GM12878 (cell line): ENCODE measurements around the gene ZNF808. TPM values are rescaled to one million over a fixed set of nuclear protein-coding genes. Genes with fewer than 3 reads are reported as not detected.
A peak's percentile ranks its signal among the peaks of the same experiment; 100 is the strongest.

ENCODE experiments used
- ATAC-seq: fragments of 200-7000 bp; cut with Tn5 transposase; 3 replicates; pipeline ENCODE4 v1.9.1; 2020; ENCODE audit warnings: mild to moderate bottlenecking, moderate library complexity
- BruUV-seq: library from RNA; stranded (reverse); fragments of 400-500 nt; replicated peaks from 2 replicates; lab custom pipeline; 2021; lab: Mats Ljungman, UMichigan
- CTCF ChIA-PET: fragments of 300-600 bp; sonication (Branson Sonifier 250); formaldehyde crosslinking; extraction: SDS; loops from one replicate; lab custom pipeline; 2021; ENCODE audit warnings: inconsistent platforms; lab: Yijun Ruan, JAX
- POLR2A ChIA-PET: fragments of 350-600 bp; formaldehyde crosslinking; extraction: SDS; loops from one replicate; lab custom pipeline; 2021; ENCODE audit warnings: inconsistent platforms; lab: Charles Lee
- RAD21 ChIA-PET: fragments of 300-600 bp; sonication (Branson Sonifier 250); formaldehyde crosslinking; loops from one replicate; lab custom pipeline; 2023; ENCODE audit warnings: antibody characterized with exemption; ENCODE audit not compliant: unreplicated experiment; lab: Charles Lee
- SMC1A ChIA-PET: fragments of 300-600 bp; sonication (Branson Sonifier 250); formaldehyde crosslinking; loops from one replicate; lab custom pipeline; 2023; ENCODE audit not compliant: unreplicated experiment, uncharacterized antibody; lab: Charles Lee
- DNase-seq: peaks from one replicate; pipeline ENCODE4 v3.0.0-alpha.2; 2011; ENCODE audit warnings: low read depth, low spot score
- FAIRE-seq: peaks from 3 replicates; lab custom pipeline; 2011; peaks lifted over from hg19 to GRCh38; lab: Jason Lieb, UNC
- H2AFZ ChIP-seq: 2 replicates; pipeline ENCODE4 v1.6.0; 2011; ENCODE audit warnings: low read depth, low read length, control low read depth; ENCODE audit not compliant: control insufficient read depth
- H3K27ac ChIP-seq: 2 replicates; pipeline ENCODE4 v1.5.1; 2011; ENCODE audit warnings: control low read depth; ENCODE audit not compliant: control insufficient read depth, insufficient read depth
- H3K27me3 ChIP-seq, 2 experiments: replicated peaks in 1 of 2; 2 replicates each; pipeline versions ENCODE4 v1.6.0 to v1.6.1; 2011; ENCODE audit warnings: low read length in 1 of 2; ENCODE audit not compliant: control insufficient read depth in 2 of 2, insufficient read depth in 2 of 2
- H3K36me3 ChIP-seq, 2 experiments: 2 replicates each; pipeline ENCODE4 v1.5.1; 2011; ENCODE audit warnings: low read length in 1 of 2; ENCODE audit not compliant: control insufficient read depth in 2 of 2, insufficient read depth in 2 of 2
- H3K4me1 ChIP-seq: 2 replicates; pipeline ENCODE4 v1.6.1; 2011; ENCODE audit warnings: mild to moderate bottlenecking, low read length, moderate library complexity, mixed read lengths; ENCODE audit not compliant: control insufficient read depth, insufficient read depth
- H3K4me2 ChIP-seq: 2 replicates; pipeline ENCODE4 v1.6.0; 2011; ENCODE audit warnings: control low read depth; ENCODE audit not compliant: control insufficient read depth, insufficient read depth
- H3K4me3 ChIP-seq: fragments of 200-600 bp; sonication (generic); 2 replicates; pipeline ENCODE4 v1.5.1; 2016
- H3K79me2 ChIP-seq: 2 replicates; pipeline ENCODE4 v1.6.0; 2011; ENCODE audit warnings: low read length; ENCODE audit not compliant: control insufficient read depth, insufficient read depth
- H3K9ac ChIP-seq: 2 replicates; pipeline ENCODE4 v1.8.0; 2011; ENCODE audit warnings: low read length, control low read depth, mixed read lengths; ENCODE audit not compliant: control insufficient read depth, insufficient read depth
- H3K9me3 ChIP-seq: replicated peaks from 3 replicates; pipeline ENCODE4 v1.5.1; 2011; ENCODE audit warnings: mild to moderate bottlenecking, low read length; ENCODE audit not compliant: control insufficient read depth, insufficient read depth
- H4K20me1 ChIP-seq: 2 replicates; pipeline ENCODE4 v1.6.0; 2011; ENCODE audit not compliant: control insufficient read depth, insufficient read depth
- BACH1 ChIP-seq: fragments of 450-650 bp; IDR thresholded peaks from 2 replicates; pipeline ENCODE4 v1.6.1; 2017; ENCODE audit warnings: mild to moderate bottlenecking, borderline replicate concordance
- BHLHE40 ChIP-seq, 2 experiments: fragments of 450-650 bp in 1 of 2; IDR thresholded peaks; 2 replicates each; pipeline ENCODE4 v1.6.1; 2011 to 2017; ENCODE audit warnings: low read depth in 2 of 2, borderline replicate concordance in 1 of 2, improper control_type of control experiment in 1 of 2, low read length in 1 of 2, mild to moderate bottlenecking in 1 of 2
- CBFB ChIP-seq: IDR thresholded peaks from 2 replicates; pipeline ENCODE4 v1.6.1; 2016; ENCODE audit warnings: antibody characterized with exemption, low read depth
- CREB1 ChIP-seq: IDR thresholded peaks from 2 replicates; pipeline ENCODE4 v1.6.1; 2012; ENCODE audit warnings: low read depth, mild to moderate bottlenecking, inconsistent platforms
- CREM ChIP-seq: IDR thresholded peaks from 2 replicates; pipeline ENCODE4 v1.6.1; 2014; ENCODE audit warnings: antibody characterized with exemption, low read depth
- GABPA ChIP-seq: IDR thresholded peaks from 2 replicates; pipeline ENCODE4 v1.6.1; 2014; ENCODE audit warnings: antibody characterized with exemption, low read depth, mild to moderate bottlenecking, inconsistent platforms
- IKZF1 ChIP-seq: fragments of 450-650 bp; conservative IDR thresholded peaks from 2 replicates; pipeline ENCODE4 v1.6.1; 2017; ENCODE audit warnings: antibody characterized with exemption, mild to moderate bottlenecking
- JUNB ChIP-seq: IDR thresholded peaks from 2 replicates; pipeline ENCODE4 v1.6.1; 2016; ENCODE audit warnings: antibody characterized with exemption, mild to moderate bottlenecking
- NBN ChIP-seq: fragments of 450-650 bp; IDR thresholded peaks from 2 replicates; pipeline ENCODE4 v1.6.1; 2016
- RAD51 ChIP-seq: fragments of 450-650 bp; IDR thresholded peaks from 2 replicates; pipeline ENCODE4 v1.6.1; 2016; ENCODE audit warnings: moderate library complexity, mild to moderate bottlenecking, inconsistent platforms
- RUNX3 ChIP-seq: IDR thresholded peaks from 2 replicates; pipeline ENCODE4 v1.6.1; 2012; ENCODE audit warnings: low read length, inconsistent platforms
- SMC3 ChIP-seq: IDR thresholded peaks from 2 replicates; pipeline ENCODE4 v1.6.1; 2011; ENCODE audit warnings: low read length, improper control_type of control experiment, borderline replicate concordance
- STAT3 ChIP-seq: IDR thresholded peaks from 2 replicates; pipeline ENCODE4 v1.6.1; 2011; ENCODE audit warnings: low read depth, low read length, improper control_type of control experiment
- TCF3 ChIP-seq: IDR thresholded peaks from 2 replicates; pipeline ENCODE4 v1.6.1; 2012; ENCODE audit warnings: low read depth, mild to moderate bottlenecking, low read length, borderline replicate concordance; ENCODE audit not compliant: insufficient read depth
- YBX1 ChIP-seq: fragments of 450-650 bp; IDR thresholded peaks from 2 replicates; pipeline ENCODE4 v1.6.1; 2016; ENCODE audit warnings: antibody characterized with exemption
- ZBED1 ChIP-seq: IDR thresholded peaks from 2 replicates; pipeline ENCODE4 v1.6.1; 2016; ENCODE audit warnings: borderline replicate concordance
- ZNF384 ChIP-seq: IDR thresholded peaks from 2 replicates; pipeline ENCODE4 v1.6.1; 2012; ENCODE audit warnings: low read depth, mild to moderate bottlenecking, low read length, improper control_type of control experiment, borderline replicate concordance
- WGBS: methylation state at CpG from one replicate; pipeline ENCODE4 v1.1.6; 2016; ENCODE audit warnings: low lambda C conversion rate; ENCODE audit not compliant: insufficient replicate concordance, insufficient coverage; ENCODE audit errors: missing lambda C conversion rate; 5-methylcytosine and 5-hydroxymethylcytosine counted together
- in situ Hi-C: fragments of 300-500 bp; cut with MboI; formaldehyde crosslinking; loops from 9 replicates; pipeline ENCODE4 v1.14.3; 2018; ENCODE audit warnings: mixed read lengths
- intact Hi-C: fragments of 100-400 bp; cut with micrococcal nuclease; formaldehyde crosslinking; loops from one replicate; pipeline ENCODE4 v1.14.2; 2022; ENCODE audit not compliant: unreplicated experiment
- polyA plus RNA-seq, 11 experiments: library from polyadenylated mRNA; depleted of rRNA in 4 of 11; unstranded in 6 of 11; stranded (reverse) in 5 of 11; fragments of >200 nt; fragmentation: Nextera tagmentation in 4 of 11; fragmentation: Illumina TruSeq in 1 of 11; extraction: Ambion mirVana in 4 of 11; extraction: Trizol in 1 of 11; gene quantifications; 1 replicate in 1 of 11; 2 replicates in 10 of 11; pipeline versions ENCODE4 v1.2.1 to v1.2.3, GENCODE V29; 2011 to 2016; ENCODE audit warnings: inconsistent platforms in 2 of 11, missing spikeins in 2 of 11, low read depth in 1 of 11
- total RNA-seq, 4 experiments: library from RNA; depleted of rRNA in 3 of 4; stranded (reverse); fragments of >200 nt in 3 of 4; fragmentation: Illumina TruSeq in 1 of 4; extraction: Trizol in 1 of 4; gene quantifications; 2 replicates each; pipeline versions ENCODE4 v1.2.1 to v1.2.3, GENCODE V29; 2013 to 2021
- TF ChIP-seq, protein P1 (sequence below): IDR thresholded peaks from 2 replicates; pipeline ENCODE4 v1.6.1; 2012; ENCODE audit warnings: low read length, inconsistent platforms
- TF ChIP-seq, protein P2 (sequence below): IDR thresholded peaks from 2 replicates; pipeline ENCODE4 v1.6.1; 2011; ENCODE audit warnings: borderline replicate concordance, low read depth, mild to moderate bottlenecking, moderate library complexity, mixed read lengths, low read length; ENCODE audit not compliant: insufficient read depth; ENCODE audit errors: extremely low read length
- TF ChIP-seq, protein P3 (sequence below): fragments of 450-650 bp; IDR thresholded peaks from 2 replicates; pipeline ENCODE4 v1.6.1; 2016; ENCODE audit warnings: mild to moderate bottlenecking

Gene ZNF808
- total and polyA plus RNA-seq, 10 of the 15 experiments (the other 5 are each of a cell fraction or from before 2014, with no cell fraction given): 2.1 to 20.2 (median 7.2) TPM

DNA sequence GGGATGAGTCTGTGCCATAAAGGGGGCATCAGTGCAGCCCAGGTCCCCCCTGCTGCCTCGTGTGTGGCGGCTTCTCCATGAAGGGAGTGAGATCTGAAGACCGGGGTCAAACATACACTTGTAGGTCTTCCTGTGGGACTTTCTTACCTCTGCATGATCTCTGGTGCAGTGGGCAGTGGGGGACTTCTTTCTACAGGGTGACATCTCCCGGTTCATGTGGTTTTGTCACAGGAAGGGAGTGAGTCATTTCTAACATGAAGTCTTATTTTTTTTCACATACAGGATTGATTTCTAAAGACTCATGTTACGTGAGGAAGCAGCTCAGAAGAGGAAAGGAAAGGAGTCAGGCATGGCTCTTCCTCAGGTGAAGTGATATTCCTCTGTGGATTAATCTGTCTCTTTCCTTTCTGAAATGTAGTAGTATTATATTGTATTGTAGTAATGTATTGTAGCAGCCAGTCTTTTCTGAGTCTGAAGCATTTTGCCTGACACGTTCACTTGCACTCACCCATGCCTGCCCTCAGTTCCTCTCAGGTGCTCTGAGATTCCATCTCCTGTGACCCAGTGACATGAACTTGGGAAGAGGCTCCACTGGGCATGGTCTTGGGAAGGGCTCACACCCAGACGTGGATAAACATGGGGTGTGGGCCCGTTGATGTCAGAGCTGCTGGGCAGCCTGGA is 15.7 kb downstream of the ZNF808 start:
- ChIA-PET SMC1A (interaction anchor here (1.3 kb wide), 1 partner anchor 16 kb away, joined by 3 read pairs; the partner anchor contains the start of gene ZNF808), CTCF (interaction anchor here (0.6 to 0.7 kb wide), 2 partner anchors 13 to 338 kb away, joined by 3 to 8 read pairs; no protein-coding TSS in a partner anchor), POLR2A (interaction anchor here (0.6 to 1.0 kb wide), 5 partner anchors 10 to 554 kb away, joined by 3 to 11 read pairs (median 3); no protein-coding TSS in a partner anchor), RAD21 (interaction anchor here (1.2 to 1.3 kb wide), 2 partner anchors 16 to 148 kb away, joined by 3 to 5 read pairs; partner anchors contain the start of gene ZNF808)
- DNase-seq: peak; percentile 66
- in situ Hi-C loops: loop anchor here (25.0 kb wide), 1 partner anchor 1156 kb away; the partner anchor contains the start of genes C19orf84 and LIM2
- Histone ChIP-seq H3K4me2 (peak overlapping the region; percentile 33), H3K36me3 (peaks cover 10 to 29% of the 10 kb centered on the region in 2 experiments), H3K9ac (no peak overlapping the region; the same call in 1 of the 2 replicates), H3K27ac (peak overlapping the region; percentile 61), H3K9me3 (peaks cover 30% of the 10 kb centered on the region; the same call in 2 of the 3 replicates), H4K20me1 (no peaks in the 10 kb centered on the region), H3K79me2 (peaks cover 2% of the 10 kb centered on the region), H3K4me1 (0 out of 2 replicates have a peak, but pooled peaks cover 3% of the 10 kb centered on the region), H3K27me3 (no peaks in the 10 kb centered on the region), H3K4me3 (no peak overlapping the region), H2AFZ (no peak overlapping the region)
- BruUV-seq: no TSS peak
- no peak for FAIRE-seq
- 28% methylated on average over 8 of the region's 8 CpGs for WGBS
- intact Hi-C loops: no loop called here
- peak; percentile 97 for ATAC-seq
- TF ChIP-seq, protein P1, sequence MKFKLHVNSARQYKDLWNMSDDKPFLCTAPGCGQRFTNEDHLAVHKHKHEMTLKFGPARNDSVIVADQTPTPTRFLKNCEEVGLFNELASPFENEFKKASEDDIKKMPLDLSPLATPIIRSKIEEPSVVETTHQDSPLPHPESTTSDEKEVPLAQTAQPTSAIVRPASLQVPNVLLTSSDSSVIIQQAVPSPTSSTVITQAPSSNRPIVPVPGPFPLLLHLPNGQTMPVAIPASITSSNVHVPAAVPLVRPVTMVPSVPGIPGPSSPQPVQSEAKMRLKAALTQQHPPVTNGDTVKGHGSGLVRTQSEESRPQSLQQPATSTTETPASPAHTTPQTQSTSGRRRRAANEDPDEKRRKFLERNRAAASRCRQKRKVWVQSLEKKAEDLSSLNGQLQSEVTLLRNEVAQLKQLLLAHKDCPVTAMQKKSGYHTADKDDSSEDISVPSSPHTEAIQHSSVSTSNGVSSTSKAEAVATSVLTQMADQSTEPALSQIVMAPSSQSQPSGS: peak; percentile 51
- peak; percentile 94 for TF ChIP-seq JUNB
- TF ChIP-seq SMC3: no peak
- no peak for TF ChIP-seq YBX1
- TF ChIP-seq ZNF384: peak; percentile 65; the same call in 1 of the 2 replicates
- peak; percentile 84 for TF ChIP-seq IKZF1
- peak; percentile 58; the same call in 1 of the 2 replicates for TF ChIP-seq CBFB
- TF ChIP-seq CREB1: 0 out of 2 replicates have a peak, but pooled peaks have one; percentile 40
- no peak for TF ChIP-seq TCF3
- TF ChIP-seq, protein P2, sequence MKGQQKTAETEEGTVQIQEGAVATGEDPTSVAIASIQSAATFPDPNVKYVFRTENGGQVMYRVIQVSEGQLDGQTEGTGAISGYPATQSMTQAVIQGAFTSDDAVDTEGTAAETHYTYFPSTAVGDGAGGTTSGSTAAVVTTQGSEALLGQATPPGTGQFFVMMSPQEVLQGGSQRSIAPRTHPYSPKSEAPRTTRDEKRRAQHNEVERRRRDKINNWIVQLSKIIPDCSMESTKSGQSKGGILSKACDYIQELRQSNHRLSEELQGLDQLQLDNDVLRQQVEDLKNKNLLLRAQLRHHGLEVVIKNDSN: no peak
- TF ChIP-seq GABPA: peak; percentile 43; the same call in 1 of the 2 replicates
- TF ChIP-seq BHLHE40 (IDR thresholded peaks at IDR 0.05; ENCODE audit: borderline replicate concordance in 1 of 2, low read depth in 2 of 2, low read length in 1 of 2): peak in 1 of 2 experiments; percentile 54; a peak in 2 of 4 replicates
- TF ChIP-seq, protein P3, sequence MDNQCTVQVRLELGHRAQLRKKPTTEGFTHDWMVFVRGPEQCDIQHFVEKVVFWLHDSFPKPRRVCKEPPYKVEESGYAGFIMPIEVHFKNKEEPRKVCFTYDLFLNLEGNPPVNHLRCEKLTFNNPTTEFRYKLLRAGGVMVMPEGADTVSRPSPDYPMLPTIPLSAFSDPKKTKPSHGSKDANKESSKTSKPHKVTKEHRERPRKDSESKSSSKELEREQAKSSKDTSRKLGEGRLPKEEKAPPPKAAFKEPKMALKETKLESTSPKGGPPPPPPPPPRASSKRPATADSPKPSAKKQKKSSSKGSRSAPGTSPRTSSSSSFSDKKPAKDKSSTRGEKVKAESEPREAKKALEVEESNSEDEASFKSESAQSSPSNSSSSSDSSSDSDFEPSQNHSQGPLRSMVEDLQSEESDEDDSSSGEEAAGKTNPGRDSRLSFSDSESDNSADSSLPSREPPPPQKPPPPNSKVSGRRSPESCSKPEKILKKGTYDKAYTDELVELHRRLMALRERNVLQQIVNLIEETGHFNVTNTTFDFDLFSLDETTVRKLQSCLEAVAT: 0 out of 2 replicates have a peak, but pooled peaks have one; percentile 47
- peak; percentile 52; the same call in 1 of the 2 replicates for TF ChIP-seq CREM
- 0 out of 2 replicates have a peak, but pooled peaks have one; percentile 65 for TF ChIP-seq ZBED1
- TF ChIP-seq RUNX3: peak; percentile 94
- TF ChIP-seq BACH1: 0 out of 2 replicates have a peak, but pooled peaks have one; percentile 20
- TF ChIP-seq RAD51: peak; percentile 11; the same call in 1 of the 2 replicates
- TF ChIP-seq STAT3: no peak
- peak; percentile 48; the same call in 1 of the 2 replicates for TF ChIP-seq NBN
